ENCODE data around the gene ATP8B3. TPM values are rescaled to one million over a fixed set of nuclear protein-coding genes. Genes with fewer than 3 reads are reported as not detected.

ATP8B3 gene
- total RNA-seq, 4 donors from 2014 or later = 0.27 to 0.75 TPM; not detected in 2

DNA sequence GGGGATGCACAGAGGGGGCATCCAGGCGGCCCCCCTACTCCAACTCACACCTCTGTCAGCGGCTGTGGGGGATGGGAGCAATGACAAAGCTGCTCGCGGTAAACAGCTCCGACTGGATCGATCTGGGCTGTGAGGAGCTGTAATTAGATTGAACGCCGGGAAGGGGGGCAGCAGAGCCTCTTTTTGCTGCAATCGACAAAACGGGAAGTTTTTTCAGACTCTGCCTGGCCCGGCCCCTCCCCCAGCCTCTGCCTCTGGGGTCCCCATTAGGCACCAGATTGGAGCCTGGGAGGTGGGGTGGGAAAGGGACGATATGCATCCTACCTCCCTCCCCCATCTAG is 42.5 kb downstream of the ATP8B3 start:
- no peak overlapping the region for H3K27ac ChIP-seq
- H3K9me3 ChIP-seq = peaks cover 10 to 13% of the 10 kb centered on the region in 2 donors
- peaks cover 100% of the 10 kb centered on the region for H3K27me3 ChIP-seq
- in situ Hi-C loops (cut with MboI; ENCODE audit: low pct_ligation_motif_present in 1 of 4, low pct_unique_long_range_greater_than_20kb in 1 of 4, low sequenced_read_pairs in 3 of 4) = no loop called here
- no peaks in the 10 kb centered on the region for H3K36me3 ChIP-seq
- WGBS, 2 donors (ENCODE audit: low coverage in 1 of 2) = 14% methylated on average over 12 of the region's 12 CpGs; no CpG with 5 or more reads in 1 of the 2 donors
- DNase-seq = no peak
- no peak for TF ChIP-seq POLR2AphosphoS5 (IDR thresholded peaks at IDR 0.05)
- TF ChIP-seq POLR2A (IDR thresholded peaks at IDR 0.05) = no peak
- TF ChIP-seq EP300 (IDR thresholded peaks at IDR 0.05; ENCODE audit: low read depth) = no peak
- no peak for TF ChIP-seq CTCF (IDR thresholded peaks at IDR 0.05)
- intact Hi-C loops (cut with DNase I; ENCODE audit: low total_unique reads) = loop anchor here (10.0 kb wide), 1 partner anchor 225 kb away; no protein-coding TSS in a partner anchor
- no peak overlapping the region for H3K4me3 ChIP-seq
- H3K4me1 ChIP-seq = no peaks in the 10 kb centered on the region

DNA sequence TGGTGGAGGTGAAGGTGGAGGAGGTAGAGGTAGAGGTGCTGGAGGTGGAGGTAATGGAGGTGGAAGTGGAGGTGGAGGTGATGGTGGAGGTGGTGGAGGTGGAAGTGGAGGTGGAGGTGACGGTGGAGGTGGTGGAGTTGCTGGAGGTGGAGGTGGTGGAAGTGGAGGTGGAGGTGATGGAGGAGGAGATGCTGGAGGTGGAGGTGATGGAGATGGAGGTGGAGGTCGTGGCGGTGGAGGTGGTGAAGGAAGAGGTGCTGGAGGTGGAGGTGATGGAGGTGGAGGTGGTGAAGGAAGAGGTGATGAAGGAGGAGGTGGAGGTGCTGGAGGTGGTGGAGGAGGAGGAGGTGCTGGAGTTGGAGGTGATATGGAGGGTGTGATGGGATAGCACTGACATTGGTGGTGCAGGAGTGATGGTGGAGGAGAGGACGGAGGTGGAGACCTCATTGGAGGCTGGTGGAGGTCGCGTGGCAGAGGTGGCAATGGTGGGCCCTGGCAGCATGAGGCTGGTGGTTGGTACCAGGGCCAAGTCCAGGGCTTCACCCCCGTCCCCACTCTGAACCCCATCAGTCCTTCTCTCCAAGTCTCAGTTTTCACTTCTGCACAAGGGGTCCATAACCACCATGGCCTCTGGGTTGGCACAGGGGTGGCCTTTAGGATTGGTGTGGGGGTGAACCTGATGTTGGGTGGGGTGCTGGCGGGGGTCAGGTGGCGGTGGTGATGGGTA is 43.0 kb downstream of the ATP8B3 start:
- Histone ChIP-seq H3K4me1 (no peaks in the 10 kb centered on the region), H3K36me3 (no peaks in the 10 kb centered on the region), H3K4me3 (no peak overlapping the region), H3K27ac (no peak overlapping the region), H3K27me3 (peaks cover 100% of the 10 kb centered on the region), H3K9me3 (peaks cover 10 to 13% of the 10 kb centered on the region in 2 donors)
- TF ChIP-seq POLR2AphosphoS5 (IDR thresholded peaks at IDR 0.05) = no peak
- no peak for TF ChIP-seq CTCF (IDR thresholded peaks at IDR 0.05)
- no peak for TF ChIP-seq EP300 (IDR thresholded peaks at IDR 0.05; ENCODE audit: low read depth)
- TF ChIP-seq POLR2A (IDR thresholded peaks at IDR 0.05) = no peak
- intact Hi-C loops (cut with DNase I; ENCODE audit: low total_unique reads) (loop anchor here (10.0 kb wide), 1 partner anchor 224 kb away; no protein-coding TSS in a partner anchor), in situ Hi-C loops (cut with MboI; ENCODE audit: low pct_ligation_motif_present in 1 of 4, low pct_unique_long_range_greater_than_20kb in 1 of 4, low sequenced_read_pairs in 3 of 4) (no loop called here)
- no peak for DNase-seq
- 74 to 75% methylated on average over 5 to 9 of the region's 9 CpGs for WGBS, 2 donors (ENCODE audit: low coverage in 1 of 2)

DNA sequence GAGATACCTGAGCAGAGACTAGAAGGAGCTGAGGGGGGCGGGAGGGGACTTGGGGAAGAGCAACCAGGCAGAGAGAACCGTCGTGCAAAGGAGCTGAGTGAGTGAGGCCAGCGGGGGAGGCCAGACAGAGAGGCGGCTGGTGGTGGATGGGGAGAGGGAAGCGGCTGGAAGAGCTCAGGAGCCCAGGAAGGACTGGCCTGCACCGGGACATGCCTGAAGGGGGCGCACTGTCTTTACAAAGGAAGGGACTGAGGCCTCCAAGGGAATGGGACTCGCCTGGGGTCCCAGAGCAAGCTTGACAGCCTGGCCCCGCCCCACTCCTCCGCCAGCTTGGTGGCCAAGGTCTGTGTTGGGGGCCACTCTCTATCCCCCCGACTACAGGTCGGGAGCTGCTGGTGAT is 43.8 kb downstream of the ATP8B3 start:
- H3K4me3 ChIP-seq = no peak overlapping the region
- intact Hi-C loops (cut with DNase I; ENCODE audit: low total_unique reads) = loop anchor here (10.0 kb wide), 1 partner anchor 223 kb away; no protein-coding TSS in a partner anchor
- H3K27me3 ChIP-seq = peaks cover 100% of the 10 kb centered on the region
- no peak overlapping the region for H3K27ac ChIP-seq
- peak; percentile 20 for DNase-seq
- in situ Hi-C loops (cut with MboI; ENCODE audit: low pct_ligation_motif_present in 1 of 4, low pct_unique_long_range_greater_than_20kb in 1 of 4, low sequenced_read_pairs in 3 of 4) = no loop called here
- peaks cover 10 to 13% of the 10 kb centered on the region in 2 donors for H3K9me3 ChIP-seq
- TF ChIP-seq POLR2A (IDR thresholded peaks at IDR 0.05) (no peak), CTCF (IDR thresholded peaks at IDR 0.05) (no peak), EP300 (IDR thresholded peaks at IDR 0.05; ENCODE audit: low read depth) (no peak), POLR2AphosphoS5 (IDR thresholded peaks at IDR 0.05) (no peak)
- H3K36me3 ChIP-seq = no peaks in the 10 kb centered on the region
- H3K4me1 ChIP-seq = no peaks in the 10 kb centered on the region
- WGBS, 2 donors (ENCODE audit: low coverage in 1 of 2) = 21% methylated on average over 13 of the region's 13 CpGs; no CpG with 5 or more reads in 1 of the 2 donors

GRCh38 chr19:1767464-1767933 is 44.6 kb downstream of the ATP8B3 start:
- peaks cover 10 to 13% of the 10 kb centered on the region in 2 donors for H3K9me3 ChIP-seq
- in situ Hi-C loops (cut with MboI; ENCODE audit: low pct_ligation_motif_present in 1 of 4, low pct_unique_long_range_greater_than_20kb in 1 of 4, low sequenced_read_pairs in 3 of 4) (no loop called here), intact Hi-C loops (cut with DNase I; ENCODE audit: low total_unique reads) (loop anchor here (10.0 kb wide), 1 partner anchor 223 kb away; no protein-coding TSS in a partner anchor)
- DNase-seq = peak; percentile 46
- no peak overlapping the region for H3K27ac ChIP-seq
- no peaks in the 10 kb centered on the region for H3K36me3 ChIP-seq
- H3K4me1 ChIP-seq = no peaks in the 10 kb centered on the region
- peaks cover 100% of the 10 kb centered on the region for H3K27me3 ChIP-seq
- no peak overlapping the region for H3K4me3 ChIP-seq
- 5% methylated on average over 11 of the region's 21 CpGs; no CpG with 5 or more reads in 1 of the 2 donors for WGBS, 2 donors (ENCODE audit: low coverage in 1 of 2)
- TF ChIP-seq CTCF (IDR thresholded peaks at IDR 0.05) = peak; percentile 91 to 97 (median 93)
- no peak for TF ChIP-seq POLR2AphosphoS5 (IDR thresholded peaks at IDR 0.05)
